ENCODE data around the gene SIAH3.
"Not testable (repeated sequence)": the region's sequence is repeated elsewhere in the genome, so short reads cannot be mapped to it uniquely, and the experiment has no call there.

SIAH3 gene

DNA sequence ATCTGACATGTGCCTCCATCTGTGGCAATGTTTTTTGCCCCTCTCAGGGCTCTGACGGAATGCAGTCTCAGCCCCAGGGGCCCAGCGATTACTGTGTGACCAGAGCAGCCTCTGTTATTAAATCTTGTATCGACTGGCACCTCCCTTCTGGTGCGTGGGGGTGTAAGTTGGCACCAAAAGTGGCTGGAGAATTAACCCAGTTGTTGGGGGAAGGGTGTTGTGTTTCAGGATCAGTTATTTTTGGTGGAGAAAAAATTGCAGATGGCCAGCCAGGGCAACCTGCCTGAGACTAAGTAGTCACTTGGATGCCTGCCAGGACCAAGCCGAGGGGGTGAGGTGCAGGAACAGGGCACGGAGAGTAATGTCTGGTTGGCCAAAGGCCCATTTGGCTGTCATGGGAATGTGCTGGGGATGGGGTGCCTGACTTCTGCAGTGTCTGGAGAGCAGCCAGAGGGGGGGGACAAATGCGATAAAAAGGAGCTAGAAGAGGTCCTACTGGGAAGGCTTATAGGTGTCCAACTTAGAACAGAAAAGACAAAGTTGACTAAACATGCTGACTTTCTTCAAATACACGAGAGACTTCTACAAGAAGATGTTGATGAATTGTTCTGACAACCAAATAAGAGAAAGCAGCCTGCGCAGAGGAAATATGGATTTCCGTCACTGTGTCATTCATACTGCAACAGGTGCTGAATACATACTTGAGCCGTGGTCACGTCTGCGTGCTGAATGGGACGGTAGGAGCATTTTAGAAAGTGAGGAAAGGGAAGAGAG, 69.8 kb downstream of the SIAH3 start:
- no peak for DNase-seq

DNA sequence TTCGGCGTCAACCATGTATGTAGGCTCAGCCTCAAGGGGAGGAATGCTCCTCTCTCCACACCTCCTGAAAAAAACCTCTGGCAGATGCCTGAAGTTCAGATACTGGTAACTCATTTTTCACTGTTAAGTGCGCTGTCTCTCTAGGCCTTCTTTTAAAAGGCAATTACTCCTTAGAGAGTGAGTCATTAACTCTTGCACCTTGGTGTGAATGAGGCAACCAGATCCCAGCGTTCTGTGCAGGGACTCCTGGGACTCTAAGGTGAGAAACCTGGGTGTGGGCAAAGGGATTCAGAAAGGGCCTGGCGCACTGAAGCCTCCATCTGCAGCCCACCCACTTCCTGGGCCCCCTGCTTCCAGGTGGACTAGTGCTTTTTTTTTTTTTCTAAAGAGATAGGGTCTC, 71.7 kb downstream of the SIAH3 start:
- no peak for DNase-seq

DNA sequence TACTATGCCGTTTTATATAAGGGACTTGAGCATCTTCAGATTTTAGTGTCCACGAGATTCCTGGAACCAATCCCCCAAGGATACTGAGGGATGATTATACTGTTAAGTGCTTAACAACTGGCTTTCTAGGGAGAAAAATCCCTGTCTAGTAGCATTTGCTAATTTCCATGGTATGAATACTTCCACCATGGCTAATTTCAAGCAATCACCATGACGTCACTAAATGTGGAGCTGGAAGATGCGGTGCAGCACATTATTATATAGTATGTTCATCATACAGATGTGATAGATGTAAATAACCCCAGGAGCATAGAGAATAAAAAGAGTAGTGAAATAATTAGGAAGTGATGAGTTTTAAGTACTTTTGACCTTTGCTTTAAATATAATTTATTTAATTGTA, 72.7 kb downstream of the SIAH3 start:
- no peak for DNase-seq

DNA sequence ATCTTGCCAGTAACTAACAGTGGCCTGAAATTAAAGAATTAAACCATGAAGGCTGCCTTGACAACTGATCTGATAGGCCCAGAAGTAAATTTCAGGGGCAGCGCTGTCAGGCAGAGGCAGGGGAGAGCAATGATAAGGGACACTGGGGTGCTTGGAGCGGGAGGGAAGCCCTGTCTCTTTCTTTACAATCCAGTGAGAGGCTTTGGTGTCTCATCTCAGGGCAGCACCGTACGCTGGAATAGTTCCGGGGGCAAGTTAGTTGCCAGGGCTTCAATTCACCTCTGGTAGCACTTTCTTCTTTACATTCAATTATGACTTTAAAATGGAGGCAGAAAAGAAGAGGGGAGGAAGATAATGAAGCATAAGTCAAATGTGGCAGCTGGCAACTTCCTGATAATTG, 74.8 kb downstream of the SIAH3 start:
- DNase-seq, result no peak

DNA sequence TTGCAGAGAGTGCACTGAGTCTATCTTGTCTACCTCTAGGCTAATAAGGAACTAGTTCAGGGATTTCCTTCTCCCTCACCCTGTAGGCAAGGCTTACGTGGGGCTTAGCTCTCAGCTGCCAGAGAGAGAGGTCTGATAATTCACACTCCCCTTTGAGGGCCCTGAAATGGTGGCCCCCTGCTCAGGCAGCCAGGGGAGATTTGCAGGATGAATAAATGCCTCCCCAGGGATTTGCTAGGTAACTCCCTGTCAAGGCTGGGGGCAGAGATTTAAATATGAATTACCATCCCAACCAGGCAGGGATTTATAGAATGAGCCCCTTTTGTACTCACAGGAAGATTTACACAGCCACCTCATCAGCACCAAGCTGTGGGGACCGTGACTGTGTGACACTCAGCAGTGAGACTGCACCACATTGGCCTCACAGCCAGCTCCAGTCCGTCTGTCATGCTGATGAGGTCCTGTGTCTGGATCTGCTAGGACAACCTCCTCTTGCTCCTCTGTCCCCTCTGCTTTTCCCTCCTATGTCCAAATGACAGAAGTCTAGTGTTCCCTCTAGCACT, 76.1 kb downstream of the SIAH3 start:
- no peak for DNase-seq

DNA sequence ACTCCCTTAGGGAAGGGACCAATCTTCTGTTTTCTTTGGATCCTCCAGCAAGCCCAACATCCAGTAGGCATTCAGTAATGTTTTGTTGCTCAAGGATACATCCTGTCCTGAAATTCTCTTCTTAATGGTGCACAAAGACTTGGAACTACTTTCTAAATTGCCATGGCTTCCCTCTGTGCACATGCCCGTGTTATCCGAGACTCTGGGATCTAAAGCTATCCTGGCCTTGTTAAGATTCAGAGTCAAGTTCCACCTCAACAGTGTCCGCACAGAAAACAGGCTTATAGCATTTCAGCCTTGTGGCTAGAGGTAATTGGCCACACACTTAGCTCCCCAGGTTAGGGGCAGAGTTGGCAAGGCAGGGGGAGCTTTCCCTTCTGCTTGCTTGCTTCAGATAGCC, 77.6 kb downstream of the SIAH3 start:
- DNase-seq, result no peak

DNA sequence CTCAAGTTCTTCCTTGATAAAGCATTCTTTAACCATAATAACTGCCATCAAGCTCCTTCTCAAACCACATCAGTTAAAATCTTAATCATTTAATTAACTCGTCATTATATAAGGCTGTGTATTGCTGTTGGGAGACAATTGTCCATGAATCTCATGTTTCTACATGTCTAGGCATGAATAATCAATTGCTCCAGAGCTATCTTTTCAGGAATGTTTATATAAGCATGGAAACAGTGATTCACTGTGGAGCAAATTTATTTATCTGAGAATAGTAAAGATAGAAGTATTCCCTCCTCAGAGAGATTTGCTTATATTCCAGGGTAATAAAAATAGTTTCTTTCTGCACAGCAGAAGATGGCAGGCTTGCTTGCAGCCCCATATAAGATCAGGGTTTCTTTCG, 78.3 kb downstream of the SIAH3 start:
- no peak for DNase-seq

DNA sequence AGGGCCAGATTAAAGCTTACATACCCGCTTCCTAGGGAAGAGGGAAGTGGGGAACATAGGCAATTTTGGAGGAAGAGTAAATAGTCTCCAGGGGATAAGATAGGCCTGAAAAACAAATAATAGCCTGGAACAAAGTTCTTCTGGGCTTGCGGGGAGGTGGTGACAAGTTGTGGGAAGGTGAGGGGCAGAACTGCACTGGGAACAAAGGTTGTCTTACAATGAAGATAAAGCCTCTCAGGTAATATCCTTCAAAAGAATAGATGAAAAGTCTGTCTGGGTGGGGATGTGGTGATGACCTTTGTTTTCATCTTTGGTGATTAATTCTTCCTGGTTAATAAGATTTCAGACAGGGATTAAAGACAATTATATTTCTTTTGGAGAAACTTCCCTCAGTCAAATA, 80.7 kb downstream of the SIAH3 start:
- no peak for DNase-seq

DNA sequence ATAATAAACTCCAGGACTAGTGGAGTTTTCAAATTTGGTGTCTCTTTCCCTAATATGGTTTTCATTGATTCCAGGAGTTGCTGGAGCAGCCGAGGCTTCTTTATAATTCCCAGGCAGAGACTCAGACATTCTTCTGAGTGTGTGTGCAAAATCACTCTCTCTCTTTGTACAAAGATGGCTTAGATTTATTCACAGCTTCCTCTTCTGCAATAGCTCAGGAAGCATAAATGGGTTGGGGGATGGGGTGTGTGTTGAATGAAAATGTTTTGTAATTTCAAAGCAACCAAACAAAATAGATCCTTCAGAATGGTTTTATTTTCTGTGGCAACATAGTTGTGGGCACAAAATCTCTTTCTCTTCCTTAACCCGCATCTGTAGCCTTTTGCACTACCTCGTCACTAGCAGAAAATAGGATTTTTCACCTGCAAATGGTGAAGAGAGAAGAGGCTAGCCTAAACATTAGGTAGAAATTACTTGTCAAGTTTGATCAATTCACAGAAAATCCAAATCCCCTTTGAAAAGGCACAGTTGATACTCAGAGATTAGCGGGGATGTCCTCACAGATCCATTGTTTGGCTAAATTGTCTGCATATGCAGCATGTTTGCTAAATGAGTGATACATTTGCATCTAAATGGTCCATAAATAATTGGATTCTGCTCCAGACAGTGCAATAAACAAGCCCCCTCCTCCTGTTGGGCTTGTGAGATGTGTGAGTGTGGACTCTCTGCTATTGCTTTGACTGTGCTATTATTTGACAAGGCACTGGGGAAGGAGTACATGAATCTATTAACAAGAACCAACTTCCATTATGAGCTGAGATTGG, 82.7 kb downstream of the SIAH3 start:
- no peak for DNase-seq

DNA sequence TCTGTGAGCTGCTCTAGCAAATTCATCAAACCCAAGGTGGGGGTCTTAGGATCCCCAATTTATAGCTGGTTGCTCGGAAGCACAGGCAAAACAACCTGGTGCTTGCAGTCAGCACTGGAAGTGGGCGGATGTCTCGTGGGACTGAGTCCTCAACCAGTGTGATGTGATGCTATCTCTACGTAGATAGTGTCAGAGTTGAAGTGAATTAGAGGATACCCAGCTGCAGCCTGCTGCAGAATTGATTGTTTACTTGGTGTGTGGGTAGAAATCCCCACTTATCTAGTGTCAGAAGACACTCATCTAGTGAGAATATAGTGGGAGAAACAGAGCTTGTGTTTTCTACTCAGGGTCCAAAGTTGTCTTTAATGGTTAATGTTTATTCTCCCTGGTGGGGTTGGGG, 86.1 kb downstream of the SIAH3 start:
- DNase-seq, result no peak

DNA sequence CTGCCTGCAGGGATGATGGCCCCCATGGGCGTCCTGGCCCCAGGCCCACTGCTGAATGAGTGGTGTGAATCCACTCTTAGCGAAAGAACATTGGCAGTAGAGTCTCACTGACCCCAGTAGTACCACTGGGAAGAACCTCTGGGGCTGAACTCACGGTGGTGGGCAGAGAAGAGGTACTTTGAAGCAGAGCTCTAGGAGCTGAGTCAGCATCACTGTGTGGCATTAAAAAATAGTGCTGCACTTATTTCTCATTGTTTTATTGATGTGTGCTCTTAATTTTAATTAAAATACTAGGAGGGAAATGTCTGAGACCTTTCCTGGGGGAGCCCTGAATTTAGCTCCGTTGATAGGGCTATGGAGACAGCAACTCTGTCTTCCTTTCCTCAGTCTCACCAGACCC, 88.1 kb downstream of the SIAH3 start:
- no peak for DNase-seq

DNA sequence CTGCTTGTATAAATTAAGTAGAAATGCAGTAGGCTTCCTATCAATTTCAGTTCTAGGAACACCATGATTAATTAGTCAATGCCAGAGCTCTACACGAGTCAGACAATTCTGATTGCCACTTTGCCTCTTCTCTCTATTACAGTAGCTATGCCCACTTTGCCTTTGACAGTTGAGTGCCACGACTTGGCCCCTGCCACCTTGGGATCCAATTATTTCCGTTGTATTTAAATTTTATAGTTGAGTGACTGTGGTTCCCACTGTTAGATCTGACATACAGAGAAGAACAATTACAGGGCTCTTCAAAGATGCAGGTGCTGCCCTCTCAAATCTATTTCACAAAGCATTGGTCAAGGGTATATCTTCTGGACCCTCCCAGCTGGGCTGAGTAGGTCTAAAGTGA, 94.0 kb downstream of the SIAH3 start:
- DNase-seq, result not testable (repeated sequence)

DNA sequence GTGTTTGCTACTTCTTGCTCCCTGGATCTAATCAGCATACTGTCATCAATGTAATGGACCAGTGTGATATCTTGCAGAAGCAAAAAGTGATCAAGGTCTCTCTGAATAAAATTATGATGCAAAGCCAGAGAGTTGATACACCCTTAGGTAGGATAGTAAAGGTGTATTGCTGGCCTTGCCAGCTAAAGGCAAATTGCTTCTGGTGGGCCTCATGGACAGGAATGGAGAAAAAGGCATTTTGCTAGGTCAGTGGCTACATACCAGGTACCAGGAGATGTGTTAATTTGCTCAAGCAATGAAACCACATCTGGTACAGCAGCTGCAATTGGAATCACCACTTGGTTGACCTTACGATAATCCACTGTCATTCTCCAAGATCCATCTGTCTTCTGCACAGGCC, 95.1 kb downstream of the SIAH3 start:
- DNase-seq, result not testable (repeated sequence)

DNA sequence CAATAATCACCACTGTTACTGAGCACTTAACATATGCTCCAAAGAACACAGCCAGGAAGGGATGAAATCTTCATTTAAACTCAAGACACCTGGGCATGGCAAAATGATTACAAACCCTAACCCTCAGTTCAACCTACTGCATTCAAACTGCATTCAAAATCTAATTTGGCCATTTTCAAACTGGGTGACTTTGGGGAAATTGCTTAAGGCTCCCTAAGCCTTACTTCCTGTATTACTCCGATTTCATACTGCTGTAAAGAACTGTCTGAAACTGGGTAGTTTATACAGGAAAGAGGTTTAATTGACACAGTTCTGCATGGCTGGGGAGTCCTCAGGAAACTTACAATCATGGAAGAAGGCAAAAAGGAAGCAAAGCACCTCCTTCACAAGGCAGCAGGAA, 99.0 kb downstream of the SIAH3 start:
- no peak for DNase-seq

DNA sequence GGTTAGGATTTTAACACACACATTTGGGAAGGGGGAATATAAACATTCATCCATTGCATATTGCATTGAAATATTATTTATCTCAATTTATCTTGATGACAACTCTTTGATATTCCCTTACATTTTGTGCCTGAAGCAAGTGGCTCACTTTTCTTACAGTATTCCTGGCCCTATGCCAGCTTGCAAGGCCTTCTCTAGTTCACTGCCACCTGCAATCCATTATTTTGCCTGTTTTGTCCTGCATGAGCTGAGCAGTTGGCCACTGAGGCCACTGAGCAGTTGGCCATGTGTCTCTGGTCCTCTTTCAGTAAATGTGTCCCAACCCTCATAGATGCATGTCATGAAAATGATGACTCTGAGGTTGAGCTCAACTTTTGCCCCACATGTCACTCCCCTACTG, 99.7 kb downstream of the SIAH3 start:
- no peak for DNase-seq

DNA sequence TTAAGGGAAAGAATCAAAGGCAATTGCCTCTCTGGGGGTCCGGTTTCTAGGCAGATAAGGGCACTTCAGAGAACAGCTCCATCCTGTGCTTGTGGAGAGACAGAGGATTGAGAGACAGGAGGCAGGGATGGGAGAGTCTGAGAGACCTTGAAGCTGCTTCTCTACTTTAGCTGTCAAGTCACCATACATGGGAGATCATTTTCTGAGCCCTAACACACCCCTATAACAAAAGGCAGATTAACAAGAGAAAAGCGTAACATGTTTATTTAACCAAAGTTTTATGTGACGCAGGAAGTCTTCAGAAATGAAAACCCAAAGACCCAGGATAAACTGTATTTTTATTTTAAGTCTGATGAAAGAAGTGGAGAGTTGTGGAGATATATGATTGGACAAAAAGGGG, 101.0 kb downstream of the SIAH3 start:
- no peak for DNase-seq

DNA sequence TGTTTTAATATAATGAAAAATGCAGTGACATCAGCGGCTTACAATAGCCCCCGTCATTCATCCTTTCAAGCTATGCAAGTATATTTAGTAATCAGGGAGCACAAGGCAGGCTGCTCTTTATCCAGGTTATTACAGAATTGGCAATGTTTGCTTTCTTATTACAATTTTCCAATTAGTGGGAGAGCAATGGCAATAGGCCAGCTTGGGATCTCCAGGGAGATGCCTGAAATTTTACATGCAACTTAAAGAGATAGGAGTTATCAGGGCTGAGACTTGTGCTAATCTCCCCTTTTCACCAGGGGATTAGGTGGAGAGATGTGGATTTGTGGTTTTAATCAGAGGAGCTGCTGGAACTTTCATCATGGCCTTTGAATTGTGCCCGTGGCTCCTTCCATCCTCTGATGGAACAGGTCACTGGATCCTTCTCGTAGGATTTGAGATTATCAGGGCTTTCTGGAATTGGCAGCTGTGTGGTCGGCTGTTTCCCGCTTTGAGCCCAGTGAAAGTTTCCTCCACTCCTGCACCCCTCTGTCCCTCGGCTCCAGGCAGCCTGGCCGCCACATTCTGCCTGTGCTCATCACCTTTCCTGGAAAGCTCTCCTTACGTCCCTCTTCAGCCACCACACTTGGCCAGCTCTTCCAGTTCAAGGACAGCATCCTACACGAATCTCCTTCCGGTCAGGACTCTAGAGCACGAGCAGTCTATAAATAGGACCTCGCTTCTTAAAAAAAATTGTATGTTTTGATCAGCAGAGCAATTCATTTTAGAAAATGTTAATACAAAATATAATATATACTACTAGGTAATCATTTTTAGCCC, 102.4 kb downstream of the SIAH3 start:
- no peak for DNase-seq

DNA sequence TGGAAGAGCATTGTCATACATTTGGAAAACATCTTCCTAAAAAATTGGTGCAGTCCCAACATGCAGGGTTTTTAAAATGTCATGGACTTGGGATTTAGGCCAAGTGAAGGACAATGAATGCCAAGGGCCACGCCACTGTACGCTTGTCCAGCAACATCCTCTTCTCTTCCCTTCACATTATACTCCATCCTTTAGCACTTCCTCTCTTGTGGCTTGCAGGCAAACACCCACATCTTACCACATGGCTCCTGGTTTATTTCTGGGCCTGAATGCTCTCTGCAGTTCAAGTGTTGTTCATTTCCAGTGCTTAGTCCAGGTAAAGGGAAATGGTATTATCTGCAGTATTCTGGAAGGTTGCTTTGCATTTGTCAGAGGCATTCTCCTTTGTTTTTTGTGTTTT, 104.5 kb downstream of the SIAH3 start:
- DNase-seq, result no peak

DNA sequence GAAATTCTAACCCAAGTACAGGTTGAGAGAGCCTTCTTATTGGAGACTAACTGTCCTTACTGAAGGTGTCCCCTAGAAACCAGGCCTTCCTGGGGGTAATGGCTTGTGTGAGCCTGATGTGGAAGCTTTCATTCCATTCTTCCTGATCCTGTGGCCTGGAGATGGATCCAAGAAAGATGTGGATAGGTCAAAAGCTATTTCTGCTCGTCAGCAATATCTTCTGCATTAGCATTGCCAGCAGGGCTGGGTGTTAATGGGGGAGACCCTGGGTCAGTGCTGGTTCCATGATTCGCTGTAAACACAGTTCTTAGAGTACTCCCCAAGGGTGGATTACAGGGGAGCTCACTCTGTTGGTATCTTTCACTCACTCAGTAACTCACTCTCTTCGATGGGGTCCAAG, 106.6 kb downstream of the SIAH3 start:
- no peak for DNase-seq

DNA sequence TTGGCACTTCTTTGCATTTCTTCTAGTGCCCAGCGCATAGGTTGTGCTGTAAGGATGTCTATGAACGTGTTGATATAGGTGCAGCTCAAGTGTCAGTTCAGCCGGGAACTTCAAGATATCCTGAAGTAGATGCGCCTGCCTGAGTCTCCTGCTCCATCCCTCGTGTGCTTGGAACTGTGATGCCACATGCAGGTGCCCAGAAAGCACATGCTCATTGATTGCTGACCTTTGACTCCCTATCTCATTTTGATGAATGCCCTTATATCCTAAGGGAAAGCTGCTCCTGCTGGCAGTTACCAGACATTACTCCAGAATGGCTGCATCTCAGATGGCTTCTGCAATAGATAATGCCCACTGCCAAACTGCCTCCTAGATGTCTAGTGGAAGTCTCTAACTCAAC, 108.6 kb downstream of the SIAH3 start:
- no peak for DNase-seq

DNA sequence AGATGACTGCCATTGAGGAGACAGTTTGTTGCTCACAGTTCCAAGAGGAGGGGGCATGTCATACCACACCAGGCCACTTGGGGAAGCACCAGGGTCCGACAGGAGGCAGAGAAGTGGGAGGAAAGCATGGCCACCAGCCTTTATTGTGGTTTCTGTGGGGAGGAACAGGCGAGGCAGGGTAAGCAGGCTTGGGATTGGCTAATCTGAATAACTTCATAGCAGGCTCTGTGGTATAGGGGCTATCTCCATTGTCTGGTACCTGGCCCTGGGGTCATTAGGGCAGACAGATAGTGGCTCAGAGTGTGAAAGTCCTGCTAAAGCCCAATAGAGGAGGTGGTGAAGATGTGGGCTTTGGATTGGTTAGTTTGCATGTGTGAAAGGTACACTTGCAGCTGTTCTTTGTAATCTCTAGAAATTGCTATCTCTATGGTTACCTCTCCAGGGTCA, 114.0 kb downstream of the SIAH3 start:
- DNase-seq, result no peak

DNA sequence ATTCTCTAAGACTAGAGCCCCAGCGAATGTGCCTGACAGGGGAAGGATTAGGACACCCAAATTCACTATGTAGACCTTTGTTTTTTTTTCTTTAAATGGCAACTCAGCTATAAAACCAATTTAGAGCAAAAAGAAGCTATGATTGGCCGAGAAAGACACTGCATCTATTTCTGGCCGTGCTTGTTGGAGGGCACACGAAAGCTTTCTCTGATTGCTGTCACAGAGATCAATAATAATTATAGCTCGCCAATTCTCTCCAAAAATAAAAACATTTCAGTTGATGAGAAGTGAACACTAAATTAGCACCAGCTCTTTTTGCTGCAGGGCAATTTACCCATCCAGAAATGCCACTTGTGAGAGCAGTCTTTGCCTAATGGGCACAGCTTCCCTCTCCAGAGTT, 118.2 kb downstream of the SIAH3 start:
- no peak for DNase-seq

DNA sequence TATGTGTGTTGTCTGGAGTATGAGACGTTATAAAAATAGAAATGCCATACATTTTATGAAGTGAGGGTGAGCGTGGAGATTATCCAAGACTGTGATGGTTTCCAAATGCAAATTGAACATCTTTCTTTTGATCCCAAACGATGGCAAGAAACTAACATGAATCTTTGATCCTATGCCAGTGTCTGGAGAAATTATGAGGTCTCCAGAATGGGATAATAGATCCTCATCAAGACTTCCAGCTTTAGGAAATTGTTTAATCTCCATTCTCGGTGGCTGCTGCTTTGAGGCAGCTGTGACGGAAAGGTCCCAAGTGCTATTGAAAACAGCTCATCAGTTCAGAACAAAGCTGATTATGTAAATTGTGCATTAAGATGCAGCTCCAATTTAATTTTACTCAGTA, 118.6 kb downstream of the SIAH3 start:
- DNase-seq, result no peak

Measured in activated effector memory CD4-positive, alpha-beta T cell treated with Interleukin-2 at 50 U/mL for 16 hours (primary cell).